HG02798 (cell line): ENCODE results near the gene RSPO3.

Experiments used
- ATAC-seq: cut with Tn5 transposase; IDR thresholded peaks from one replicate; pipeline ENCODE4 v1.9.1; 2021; ENCODE audit warnings: mild to moderate bottlenecking; ENCODE audit not compliant: unreplicated experiment, poor library complexity

RSPO3 gene

DNA sequence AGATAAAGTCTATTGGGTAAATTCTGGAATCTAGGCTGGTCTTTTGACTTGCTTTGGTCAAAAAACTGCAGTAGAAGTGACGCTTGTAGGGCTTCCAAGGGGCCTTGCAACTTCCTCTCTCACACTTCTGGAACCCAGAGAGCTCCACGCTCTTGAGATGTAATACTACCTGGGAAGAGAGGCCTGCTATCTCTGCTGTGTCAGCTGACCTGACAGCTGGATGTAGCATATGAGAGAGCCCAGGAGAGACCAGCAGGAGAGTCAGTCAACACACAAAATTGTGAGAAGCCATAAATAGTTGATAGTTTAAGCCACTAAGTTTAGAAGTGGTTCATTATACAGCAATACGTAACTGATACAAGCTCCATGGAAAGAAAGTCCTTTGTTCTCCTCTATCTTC, 7.8 kb upstream of the RSPO3 start:
- no peak for ATAC-seq

DNA sequence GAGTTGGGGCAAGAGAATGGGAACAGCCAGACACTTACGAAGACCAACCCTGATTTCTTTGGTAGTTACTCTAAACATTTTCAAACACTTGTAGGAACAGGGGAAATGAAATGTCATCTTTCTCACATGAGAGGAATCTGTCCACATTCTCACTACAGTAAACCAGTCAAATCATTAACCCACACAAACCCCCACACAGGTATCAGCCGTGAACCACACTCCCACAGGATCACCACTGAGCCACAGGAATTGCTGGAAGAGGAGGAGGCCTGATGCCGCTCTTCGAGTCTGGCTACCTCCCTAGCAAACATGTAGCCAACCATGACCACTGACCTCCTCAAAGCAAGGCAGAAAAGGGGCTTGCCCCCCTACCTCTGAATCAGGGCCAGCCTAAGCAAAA, 6.9 kb upstream of the RSPO3 start:
- no peak for ATAC-seq

DNA sequence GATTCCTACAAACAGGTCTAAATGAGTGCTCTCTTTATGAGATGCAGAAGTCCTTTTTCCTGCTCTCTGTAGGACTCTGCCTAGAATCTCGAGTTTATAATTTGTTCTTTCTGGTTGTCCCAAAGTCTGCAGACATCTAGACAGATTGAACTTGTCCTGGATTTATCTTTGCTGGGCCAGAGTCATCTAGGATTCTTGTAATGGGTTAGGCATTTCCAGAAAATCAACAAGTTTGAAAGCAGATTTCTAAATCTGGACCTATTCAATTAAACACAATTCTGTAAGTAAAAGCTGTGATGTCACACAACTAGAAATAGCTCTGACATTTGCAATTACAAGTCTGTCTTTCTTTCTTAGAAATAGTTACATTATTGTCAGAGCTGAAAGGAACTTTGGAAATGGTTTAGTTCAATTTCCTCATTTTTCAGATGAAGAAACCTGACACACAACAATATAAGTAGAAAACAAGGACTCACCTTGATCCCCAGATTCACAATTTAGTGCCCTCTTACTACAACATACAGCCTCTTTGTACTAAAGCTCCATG, 4.2 kb upstream of the RSPO3 start:
- ATAC-seq = no peak

DNA sequence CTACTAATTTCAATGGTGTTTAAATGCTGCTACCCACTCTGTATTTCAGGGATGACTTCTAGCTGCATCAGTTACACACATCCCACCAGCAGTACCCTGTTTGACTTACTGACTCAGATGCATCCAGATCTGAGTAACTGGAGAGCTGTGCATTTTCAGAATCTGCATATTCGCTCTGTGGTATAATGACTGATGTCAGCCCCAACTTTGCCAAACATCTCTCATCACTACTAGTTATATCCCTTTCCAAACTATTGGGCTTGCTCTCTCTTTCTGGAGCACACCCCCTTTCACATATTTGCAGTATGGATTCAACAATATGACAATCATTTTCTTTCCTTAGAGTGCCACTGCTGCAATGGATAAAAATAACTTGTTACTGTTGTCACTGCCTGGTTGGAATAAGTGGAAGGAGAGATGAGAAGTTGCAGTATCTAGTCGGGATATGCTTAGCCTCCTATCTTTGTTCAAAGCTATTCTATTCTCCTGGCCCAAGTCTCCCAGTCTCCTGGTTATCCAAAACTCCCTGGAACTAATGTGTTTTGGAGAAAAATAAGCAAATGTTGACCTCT, 3.3 kb upstream of the RSPO3 start:
- no peak for ATAC-seq

DNA sequence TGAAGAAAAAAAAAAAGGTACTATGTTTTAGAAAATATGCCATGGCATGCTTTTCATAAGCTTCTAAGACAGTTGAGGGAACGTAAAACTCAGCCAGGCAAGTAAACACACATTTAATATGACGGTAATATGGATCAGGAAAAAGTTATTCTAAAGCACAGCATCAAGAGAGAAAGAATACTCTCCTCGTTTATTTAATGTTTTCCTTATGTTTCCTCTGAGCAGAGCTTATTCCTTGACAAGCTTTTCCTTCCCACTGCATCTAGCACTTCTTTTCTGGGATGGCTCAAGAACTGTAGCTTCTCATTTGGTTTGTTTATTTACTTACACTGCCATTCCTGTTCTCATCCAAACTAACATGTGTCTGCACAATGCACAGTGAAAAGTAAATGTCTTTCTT, 2.7 kb upstream of the RSPO3 start:
- no peak for ATAC-seq

DNA sequence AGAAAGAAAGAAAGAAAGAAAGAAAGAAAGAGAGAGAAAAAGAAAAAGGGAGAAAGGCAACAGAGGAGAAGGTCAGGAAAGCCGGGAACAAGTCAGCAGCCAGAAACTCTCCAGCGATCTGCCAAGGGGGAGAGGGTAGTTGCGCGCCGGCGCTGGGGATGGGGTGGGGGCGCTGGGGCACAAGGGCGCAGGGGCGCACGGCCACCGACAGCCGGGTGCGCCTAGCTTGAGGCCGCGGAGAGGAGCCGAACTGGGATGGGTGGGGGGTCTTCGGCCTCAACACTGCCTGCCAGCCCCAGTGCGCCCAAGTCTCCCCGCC, 533 bp upstream of the RSPO3 start:
- no peak for ATAC-seq

DNA sequence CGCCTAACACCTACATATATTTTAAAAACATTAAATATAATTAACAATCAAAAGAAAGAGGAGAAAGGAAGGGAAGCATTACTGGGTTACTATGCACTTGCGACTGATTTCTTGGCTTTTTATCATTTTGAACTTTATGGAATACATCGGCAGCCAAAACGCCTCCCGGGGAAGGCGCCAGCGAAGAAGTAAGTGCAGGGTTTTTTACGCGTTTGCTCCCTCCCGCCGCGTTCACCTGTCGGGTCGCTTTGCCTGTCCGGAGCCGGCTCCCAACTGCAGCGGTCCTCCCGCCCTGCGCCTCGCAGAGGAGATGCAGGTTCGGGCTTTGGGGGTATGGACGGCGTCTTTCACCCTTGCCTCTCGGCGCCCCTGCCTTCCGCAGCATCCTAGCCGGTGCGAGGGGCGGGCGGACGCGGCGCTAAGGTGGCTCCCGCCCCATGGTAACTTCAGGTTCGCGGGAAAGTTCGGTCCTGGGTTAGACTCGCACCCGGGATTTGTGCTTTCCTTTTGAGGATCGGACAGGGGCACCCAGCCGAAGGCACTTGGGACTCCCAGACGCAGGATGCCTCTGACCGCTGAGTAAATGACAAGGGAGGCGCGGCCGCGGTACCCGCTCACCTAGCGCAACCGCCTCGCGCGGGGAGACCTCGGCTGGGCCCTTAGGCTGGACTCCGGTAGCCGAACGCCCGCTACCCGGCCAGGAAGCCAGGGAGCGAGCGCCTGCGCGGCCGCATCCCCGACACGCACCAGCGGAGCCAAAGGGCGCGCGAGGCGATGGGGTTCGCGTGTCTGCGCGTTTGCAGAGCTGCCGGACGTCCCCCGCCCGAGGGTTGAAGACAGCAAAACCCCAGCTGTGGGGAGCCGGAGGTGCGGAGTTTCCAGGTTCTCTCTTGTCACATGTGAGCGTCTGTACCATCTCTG, 891 bp downstream of the RSPO3 start:
- ATAC-seq = peak; percentile 37

DNA sequence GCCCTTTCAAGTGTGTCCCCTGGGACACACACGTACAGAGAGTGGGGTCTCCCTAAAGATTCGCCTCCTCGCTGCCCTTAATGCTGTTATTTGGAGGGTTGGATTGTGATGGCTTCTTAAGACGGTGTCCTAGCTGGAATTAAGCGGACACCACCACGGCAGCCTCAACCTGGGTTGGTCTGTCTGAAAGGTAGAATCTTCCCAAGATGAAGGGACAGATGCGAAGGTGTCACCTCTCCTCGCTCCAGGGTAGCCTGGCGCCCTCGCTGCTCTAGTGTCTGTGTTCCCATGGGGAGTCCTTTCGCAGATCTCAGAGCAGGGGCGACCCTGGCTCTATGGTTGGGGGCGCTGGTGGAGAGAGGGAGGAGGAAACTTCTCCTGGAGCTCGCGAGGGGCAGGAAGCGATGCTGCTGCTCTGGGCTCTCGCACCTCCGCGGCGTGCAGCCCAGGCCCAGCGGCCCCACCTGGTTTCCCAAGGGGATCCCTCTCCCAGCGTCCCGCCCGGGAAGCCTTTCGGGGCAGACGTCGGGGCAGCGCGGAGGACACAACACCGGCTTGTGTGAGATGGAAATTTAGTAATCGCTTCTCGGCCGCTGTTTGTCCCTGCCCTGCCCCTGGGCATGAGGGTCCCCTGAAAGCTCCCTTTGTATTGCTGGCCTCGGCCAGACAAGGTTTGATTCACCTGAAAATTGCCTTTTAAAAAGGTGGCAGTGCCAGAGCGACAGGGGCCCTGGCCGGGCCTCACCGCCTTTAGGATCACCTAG, 1.7 kb downstream of the RSPO3 start:
- no peak for ATAC-seq

DNA sequence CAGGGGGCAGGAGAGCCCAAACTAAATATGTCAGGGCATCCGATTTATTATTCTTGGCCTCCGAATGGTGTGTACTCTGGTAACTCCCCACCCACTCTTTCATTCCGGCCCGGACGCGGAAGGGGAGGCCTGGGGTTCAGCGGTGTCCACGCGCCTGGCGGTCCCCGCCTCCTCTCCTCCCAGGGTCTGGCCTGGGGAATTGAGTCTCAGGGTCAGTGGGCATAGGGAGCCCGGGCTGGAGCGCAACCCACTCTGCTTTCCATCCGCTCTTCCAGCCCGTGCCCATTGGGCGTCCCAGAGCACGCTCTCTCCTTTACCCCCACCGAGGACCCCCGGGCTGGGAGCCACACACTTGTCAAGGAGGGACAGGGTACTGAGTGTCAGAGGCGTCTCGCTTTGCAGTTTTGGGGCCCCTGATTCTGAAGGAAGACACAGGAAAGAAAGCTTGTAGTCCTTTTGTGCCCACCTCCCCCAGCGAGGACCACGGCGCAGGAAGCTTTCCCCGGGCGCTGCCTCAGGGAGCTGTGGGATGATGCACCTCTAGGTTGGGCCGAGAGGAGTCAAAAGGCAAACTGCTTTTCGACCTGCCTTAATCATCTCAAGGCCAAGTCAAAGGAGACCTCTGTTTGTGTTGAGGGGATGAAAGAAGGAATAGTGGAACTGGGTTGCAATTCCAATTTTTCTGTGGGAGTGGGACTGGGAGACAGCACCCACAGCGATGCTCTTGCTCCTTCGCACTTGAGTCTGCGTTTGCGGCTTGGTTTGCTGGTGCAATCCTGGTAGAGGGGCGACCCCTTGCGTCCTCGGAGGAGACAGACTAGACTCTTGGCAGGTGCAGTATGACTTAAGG, 2.5 kb downstream of the RSPO3 start:
- ATAC-seq = peak; percentile 87

DNA sequence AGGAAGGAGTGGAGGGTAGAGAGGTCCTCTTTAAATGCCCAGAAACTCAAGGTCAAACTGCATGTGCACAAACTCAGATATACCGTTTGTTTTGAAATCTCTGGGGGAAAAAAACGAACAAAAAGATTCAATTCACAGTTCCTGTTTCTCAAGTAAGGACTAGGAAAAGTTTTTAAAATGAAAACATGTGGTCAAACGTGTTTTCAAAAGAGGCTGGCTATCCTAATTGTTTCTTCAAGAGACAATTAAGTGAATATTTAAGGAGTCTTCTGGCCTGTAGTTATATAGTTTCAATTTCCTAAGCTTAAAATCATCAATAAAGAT, 3.1 kb downstream of the RSPO3 start:
- ATAC-seq = no peak

DNA sequence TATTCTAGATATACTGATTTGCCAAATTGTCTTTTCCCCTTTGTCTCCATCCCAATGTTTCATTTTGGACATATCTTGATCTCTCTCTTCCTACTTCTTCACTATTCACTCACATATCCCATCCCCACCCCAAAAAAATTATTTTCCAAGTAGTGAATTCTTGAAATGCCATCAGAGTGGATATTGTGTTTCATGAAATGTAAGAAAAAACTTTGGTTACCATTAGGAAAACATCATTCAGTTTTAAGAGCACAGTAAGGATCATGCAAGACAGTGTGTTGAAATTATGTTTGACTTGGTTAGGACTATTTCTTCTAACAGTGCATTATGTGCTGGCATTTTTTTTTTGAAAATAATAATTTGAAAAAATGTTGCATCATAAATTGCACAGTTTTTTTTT, 5.7 kb downstream of the RSPO3 start:
- no peak for ATAC-seq

DNA sequence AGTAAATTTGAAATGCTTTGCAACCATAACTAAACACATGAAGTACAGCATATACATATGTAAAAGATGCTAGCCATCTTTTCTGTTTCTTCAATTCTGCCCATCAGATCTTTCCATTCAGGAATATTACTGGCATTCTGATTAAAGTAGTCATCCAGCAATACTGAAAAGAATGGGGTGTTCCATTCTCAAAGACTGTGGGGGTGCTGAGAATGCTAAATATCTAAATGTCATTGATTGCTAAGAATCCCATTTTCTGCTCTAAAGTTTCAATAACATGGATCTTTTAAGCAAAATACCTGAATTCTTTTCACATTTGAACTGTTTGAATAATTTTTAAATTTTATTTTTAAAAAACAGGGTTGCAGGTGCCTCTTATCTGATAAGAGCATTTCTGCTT, 6.2 kb downstream of the RSPO3 start:
- no peak for ATAC-seq

DNA sequence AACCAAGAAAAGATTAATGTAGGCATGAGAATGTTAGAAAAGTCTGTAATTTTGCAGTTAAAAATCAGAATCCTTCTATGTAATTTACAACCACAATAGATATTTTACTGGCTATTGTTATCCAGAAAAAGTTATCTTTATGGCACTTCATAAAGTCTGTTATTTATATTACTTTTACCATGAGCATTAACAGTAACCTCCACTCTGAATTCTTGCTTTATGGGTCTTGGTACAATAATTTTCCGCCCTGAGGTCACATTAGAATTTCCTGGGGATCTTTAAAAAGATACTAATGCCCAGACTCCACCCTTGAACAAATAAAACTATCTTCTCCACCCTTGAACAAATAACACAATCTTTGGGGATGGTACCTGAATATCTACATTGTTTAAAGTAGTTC, 9.6 kb downstream of the RSPO3 start:
- ATAC-seq = no peak

DNA sequence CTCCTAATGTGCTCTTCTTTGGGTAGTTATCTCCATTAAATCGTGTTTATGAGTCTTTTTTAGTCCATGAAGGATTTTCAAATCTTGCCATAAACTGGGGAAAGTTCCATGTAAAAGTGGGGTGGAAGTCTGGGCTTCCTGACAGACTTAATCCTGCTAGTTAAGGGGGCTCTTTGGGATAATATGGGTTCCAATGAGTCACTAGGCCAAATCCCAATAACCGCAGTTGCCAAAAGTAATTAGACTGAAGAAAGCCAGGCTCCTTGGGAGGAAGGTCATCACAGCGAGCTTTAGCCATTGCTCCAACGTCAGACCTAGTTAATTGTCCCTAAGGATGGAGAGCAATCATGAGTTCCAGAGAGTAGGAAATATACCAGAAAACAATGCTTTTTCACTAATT, 10.8 kb downstream of the RSPO3 start:
- ATAC-seq = no peak

DNA sequence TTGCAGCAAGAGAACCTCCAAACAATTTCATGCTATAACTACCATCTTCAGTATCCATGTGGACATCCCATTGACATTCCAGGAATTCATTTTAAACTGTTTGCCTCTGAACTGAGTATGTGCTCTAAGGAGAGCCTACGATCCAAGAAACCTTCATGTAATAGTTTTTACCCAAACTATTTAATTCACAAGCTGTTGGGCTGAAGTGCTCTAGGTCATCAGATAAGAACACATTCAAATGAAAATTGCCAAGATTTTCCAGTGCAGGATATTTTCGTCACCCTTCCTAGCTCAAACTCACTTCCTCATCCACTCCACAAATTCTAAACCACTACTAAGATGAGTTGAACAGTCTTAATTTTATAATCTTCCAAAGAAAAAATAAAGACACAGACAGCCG, 12.8 kb downstream of the RSPO3 start:
- no peak for ATAC-seq

DNA sequence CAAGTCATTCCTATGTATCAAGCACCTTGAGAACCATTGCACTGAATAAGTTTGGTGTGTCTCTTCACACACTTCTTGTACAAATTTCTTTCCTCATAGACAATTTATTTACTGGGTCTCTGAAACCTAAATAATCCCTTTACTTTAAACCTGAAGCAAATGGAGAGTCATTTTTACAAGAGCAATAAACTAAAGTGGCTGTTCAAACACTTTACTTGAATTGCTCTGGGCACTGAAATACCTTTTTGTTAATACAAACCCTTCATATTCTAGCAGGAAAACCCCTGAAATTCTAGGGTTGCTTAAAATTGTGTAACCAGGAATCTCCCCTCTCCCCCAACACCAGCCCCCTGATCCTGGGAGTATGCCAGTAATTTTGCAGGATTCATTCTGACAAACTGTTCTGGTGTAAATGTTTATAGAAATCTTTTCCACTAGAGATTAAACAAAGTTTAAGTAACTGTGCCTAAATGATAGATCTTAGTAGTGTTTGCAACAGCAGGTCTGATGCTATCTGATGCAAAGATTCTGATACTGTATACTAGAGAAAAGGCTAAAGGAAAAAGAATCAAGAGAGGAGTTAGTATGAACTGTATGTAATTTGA, 13.4 kb downstream of the RSPO3 start:
- no peak for ATAC-seq

DNA sequence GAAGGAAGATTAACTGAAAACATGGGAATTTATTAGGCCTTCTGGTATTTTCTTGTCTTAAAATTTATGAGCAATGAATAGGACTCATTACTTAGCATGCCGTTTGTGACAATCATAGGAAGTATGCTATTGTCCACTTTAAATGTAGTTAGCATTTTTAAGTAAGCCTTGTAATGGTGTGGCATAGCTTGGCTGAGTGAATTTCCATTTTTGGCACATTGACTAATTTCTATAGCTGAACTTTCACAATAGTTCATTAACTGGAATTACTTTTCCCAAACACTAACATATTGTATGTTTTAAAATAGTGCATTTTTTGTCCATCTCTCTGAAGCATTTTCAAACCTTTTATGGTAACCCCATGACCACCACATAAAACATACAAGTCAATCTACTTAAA, 15.7 kb downstream of the RSPO3 start:
- ATAC-seq = no peak

DNA sequence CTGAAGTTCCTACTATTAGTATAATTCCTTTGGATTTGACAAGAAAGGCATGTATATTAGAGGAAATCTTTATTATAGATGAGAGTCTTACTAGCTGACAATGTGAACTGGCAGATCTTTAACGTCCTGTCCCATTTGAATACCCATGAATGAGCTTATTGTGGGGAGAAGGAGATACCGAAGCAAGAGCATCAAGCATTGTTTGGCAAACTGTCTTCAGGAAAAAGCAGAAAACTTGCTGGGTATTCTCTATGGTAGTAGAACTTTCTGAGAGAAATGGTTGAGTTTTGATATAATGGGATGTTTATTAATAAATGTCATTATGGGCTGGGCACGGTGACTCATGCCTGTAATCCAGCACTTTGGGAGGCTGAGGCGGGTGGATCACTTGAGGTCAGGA, 18.3 kb downstream of the RSPO3 start:
- ATAC-seq = no peak

DNA sequence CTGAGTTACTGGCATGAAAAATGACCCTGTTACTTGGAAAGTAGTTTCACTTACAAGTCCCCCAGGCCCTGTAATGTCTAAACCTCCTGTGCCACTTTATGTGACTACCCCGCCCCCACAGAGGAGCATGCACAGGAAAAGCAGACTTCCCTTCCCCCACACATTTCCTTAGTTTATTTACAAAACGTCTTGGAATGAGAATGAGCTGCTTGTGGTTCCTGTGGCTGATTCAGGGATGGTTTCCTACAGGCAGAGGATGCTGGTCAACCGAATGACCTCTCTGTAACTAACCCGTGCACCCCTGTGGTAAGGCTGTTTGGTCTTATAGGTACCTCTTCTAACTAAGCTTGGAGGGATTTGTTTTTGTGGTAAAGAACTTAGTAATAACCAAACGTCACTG, 28.5 kb downstream of the RSPO3 start:
- no peak for ATAC-seq

DNA sequence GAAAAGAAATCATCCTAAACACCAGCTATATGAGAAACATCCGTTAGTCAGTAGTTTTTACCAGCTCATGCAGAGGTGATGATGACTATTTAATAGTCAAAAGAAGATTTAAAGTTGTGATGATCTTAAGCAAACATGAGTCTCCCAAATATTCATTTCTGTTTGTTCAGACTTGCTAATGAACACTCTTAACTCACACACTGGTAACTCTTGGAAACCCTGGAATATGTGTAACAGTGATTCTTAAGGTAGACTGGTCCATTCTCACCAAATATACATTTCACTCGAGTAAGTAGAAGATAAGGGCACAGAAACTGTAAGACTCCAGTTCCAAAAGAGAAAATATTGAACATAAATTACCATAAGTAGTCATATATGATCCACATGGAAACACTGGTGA, 29.1 kb downstream of the RSPO3 start:
- ATAC-seq = no peak
